Lung microvascular endothelial cell (primary cell): ENCODE results near the gene TRIB2. TPM values are rescaled to one million over a fixed set of nuclear protein-coding genes. Genes with fewer than 3 reads are reported as not detected.

Experiments used
- DNase-seq, 2 donors: peaks; one replicate each; pipeline versions ENCODE4 v3.0.0 to v3.0.0-alpha.2; 2010; ENCODE audit warnings: low read depth in 2 of 2
- total RNA-seq: library from RNA; depleted of rRNA; stranded (reverse); fragments of >200 nt; gene quantifications from 2 replicates; pipeline ENCODE4 v1.2.1, GENCODE V29; 2014

Gene TRIB2
- total RNA-seq, 1 donor from 2014 or later: 129 TPM

GRCh38 chr2:12773586-12774394 is 57.1 kb downstream of the TRIB2 start:
- DNase-seq: no peak

DNA sequence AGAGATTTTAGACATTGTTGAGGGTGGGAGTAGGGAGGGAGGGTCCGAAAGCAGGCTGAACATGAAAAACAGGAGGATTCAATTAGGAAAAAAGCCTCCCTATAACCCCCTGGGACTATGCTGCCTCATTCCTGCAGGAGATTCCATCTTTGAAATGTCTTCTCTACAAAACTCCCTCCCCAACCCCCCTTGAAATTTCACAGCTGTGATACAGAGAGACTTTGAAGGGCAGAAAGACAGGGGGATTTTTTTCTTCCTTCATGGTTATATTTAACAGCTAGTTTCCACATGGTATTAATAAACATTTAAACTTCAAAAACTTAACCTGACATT is 57.6 kb downstream of the TRIB2 start:
- DNase-seq: no peak

GRCh38 chr2:12776521-12776961 is 59.8 kb downstream of the TRIB2 start:
- no peak for DNase-seq

DNA sequence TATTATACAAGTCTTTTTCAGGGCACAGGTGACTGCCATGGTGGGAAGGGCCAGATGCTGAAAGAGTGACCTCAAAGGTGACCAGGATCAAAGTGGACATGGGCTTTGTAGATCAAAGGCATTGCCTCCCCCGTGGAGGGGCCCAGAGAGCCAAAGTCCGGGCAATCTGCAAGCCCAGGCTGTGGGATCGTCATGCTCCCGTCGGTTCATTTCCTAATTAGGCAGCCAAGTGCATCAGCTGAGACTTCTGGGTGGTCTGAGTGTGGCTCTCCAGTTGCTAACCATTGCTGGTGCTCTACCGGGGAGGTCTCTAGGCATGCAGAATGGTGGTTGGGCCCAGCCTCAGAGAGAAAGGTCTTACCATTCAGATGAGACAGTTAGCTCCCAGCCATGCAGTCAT is 61.6 kb downstream of the TRIB2 start:
- DNase-seq: no peak

DNA sequence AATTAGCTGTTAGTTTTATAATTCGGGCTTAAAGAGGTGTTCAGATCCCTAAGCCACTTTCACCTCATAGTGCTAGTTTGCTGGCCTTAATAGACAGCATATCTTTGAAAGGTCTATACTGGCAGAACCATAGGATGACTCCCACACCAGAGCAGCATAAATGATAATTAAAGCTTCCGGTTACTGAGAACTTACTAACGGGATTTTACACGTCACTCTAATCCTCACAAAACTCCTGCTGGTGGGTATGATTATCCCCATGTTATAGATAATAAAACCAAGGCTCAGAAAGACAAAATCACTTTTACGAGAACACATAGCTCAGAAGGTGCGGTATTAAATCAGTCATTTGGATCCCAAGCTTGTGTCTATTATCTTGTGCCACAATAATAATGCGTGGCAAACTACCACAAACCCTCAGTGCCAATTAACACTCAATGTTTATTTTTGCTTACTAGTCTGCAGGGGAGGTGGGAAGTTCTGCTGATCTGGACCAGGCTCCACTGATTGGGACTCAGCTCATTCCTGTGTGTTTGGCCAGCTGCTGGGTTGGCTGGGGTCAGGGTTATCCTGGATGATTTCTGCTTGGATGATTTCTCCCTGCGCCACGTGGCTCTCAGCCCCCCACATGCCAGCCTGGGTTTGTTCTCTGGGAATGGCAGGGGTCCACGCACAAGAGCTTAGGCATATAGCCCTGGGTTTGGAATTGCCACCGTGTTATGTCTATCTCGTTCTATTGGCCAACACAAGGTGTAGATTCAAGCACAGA is 62.3 kb downstream of the TRIB2 start:
- no peak for DNase-seq

- DNase-seq: no peak
These were observed 64.6 kb downstream of the TRIB2 start for GRCh38 chr2:12781329-12781728.

GRCh38 chr2:12787891-12788801 is 71.4 kb downstream of the TRIB2 start:
- DNase-seq: peak; percentile 62 to 94

GRCh38 chr2:12791906-12792305 is 75.2 kb downstream of the TRIB2 start:
- no peak for DNase-seq
